Fibroblast of mammary gland (primary cell): Measurements from ENCODE around the gene SMIM1.

Experiments used
- DNase-seq: peaks from one replicate; pipeline ENCODE4 v3.0.0-alpha.2; 2010; ENCODE audit warnings: low read depth
- H3K4me3 ChIP-seq: 2 replicates; pipeline ENCODE4 v1.5.1; 2011; ENCODE audit warnings: low read depth, mild to moderate bottlenecking, low read length, moderate library complexity; ENCODE audit not compliant: control insufficient read depth
- CTCF ChIP-seq: conservative IDR thresholded peaks from 2 replicates; pipeline ENCODE4 v1.5.1; 2011; ENCODE audit warnings: low read depth, low read length, inconsistent platforms; ENCODE audit not compliant: control insufficient read depth, insufficient read depth

Gene SMIM1

GRCh38 chr1:3776231-3776961 is 3.8 kb downstream of the SMIM1 start:
- TF ChIP-seq CTCF, result no peak
- DNase-seq, result no peak
- H3K4me3 ChIP-seq, result no peak overlapping the region

GRCh38 chr1:3777078-3777547 is 4.6 kb downstream of the SMIM1 start:
- no peak for TF ChIP-seq CTCF
- no peak overlapping the region for H3K4me3 ChIP-seq
- DNase-seq, result no peak

- DNase-seq, result no peak
- TF ChIP-seq CTCF, result no peak
- H3K4me3 ChIP-seq, result no peak overlapping the region
Measured at GRCh38 chr1:3777647-3778589, 5.4 kb downstream of the SMIM1 start.

- no peak for TF ChIP-seq CTCF
- no peak overlapping the region for H3K4me3 ChIP-seq
- DNase-seq, result no peak
Measured at GRCh38 chr1:3778590-3779264, 6.2 kb downstream of the SMIM1 start.

DNA sequence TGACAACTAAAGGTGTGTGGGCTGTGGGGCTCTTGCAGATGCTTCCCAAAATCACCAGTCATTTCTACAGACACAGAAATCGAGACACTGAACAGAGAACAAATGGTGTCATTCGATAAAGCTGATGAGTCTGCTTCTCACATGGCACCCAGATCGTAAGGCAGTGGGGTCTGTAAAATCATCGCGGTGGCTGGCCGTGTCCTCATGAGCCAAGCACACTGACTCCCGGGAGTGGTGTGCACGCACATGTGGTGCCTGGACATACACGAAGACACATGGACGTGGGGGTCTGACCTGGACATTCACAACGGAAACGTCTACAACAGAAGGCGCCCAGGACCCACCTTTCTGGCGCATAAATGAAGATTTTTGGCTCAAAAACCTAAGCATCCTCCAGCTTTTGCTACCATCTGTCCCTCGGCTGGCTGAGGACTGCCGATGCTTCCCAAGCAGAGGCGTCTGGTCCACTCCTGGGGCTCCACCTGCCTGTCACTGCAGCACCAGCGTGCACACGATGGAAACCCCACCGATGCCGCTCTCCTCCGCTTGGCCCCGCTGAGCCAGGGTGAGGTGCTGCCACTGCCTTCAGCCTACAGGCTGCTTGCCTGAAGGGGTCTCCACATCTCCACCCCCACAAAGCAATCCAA is 6.8 kb downstream of the SMIM1 start:
- no peak for TF ChIP-seq CTCF
- no peak overlapping the region for H3K4me3 ChIP-seq
- no peak for DNase-seq

DNA sequence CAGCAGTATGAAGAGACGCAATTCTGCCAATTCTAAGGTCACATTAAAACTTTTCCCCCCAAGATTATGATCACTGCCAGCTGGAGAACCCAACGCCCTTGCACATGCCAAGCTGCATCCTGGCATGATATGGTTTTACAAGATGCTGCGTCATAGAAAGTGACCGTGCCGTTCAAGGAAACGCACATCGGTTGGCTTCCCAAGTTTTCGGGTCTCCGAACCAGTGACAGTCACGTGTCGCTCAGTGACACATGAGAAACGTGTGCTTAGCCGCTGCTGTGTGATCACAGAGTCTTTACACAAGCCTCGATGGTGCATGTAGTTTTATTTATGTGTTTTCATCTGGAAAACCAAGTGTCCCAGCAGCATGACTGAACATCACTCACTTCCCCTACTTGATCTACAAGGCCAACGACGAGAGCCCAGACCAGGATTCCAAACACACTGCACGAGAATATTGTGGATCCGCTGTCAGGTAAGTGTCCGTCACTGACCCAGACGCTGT is 7.4 kb downstream of the SMIM1 start:
- H3K4me3 ChIP-seq, result no peak overlapping the region
- DNase-seq, result no peak
- no peak for TF ChIP-seq CTCF
